H1 (cell line): ENCODE results near the gene SBF2. TPM values are rescaled to one million over a fixed set of nuclear protein-coding genes. Genes with fewer than 3 reads are reported as not detected.

Experiments used
- CTCF ChIA-PET: fragments of 300-600 bp; sonication (Branson Sonifier 250); formaldehyde crosslinking; loops from one replicate; lab custom pipeline; 2021; ENCODE audit not compliant: partially characterized antibody; lab: Charles Lee
- POLR2A ChIA-PET: fragments of 300-600 bp; sonication (Branson Sonifier 250); formaldehyde crosslinking; loops from one replicate; lab custom pipeline; 2021; ENCODE audit warnings: inconsistent platforms; ENCODE audit not compliant: partially characterized antibody; lab: Charles Lee
- DNase-seq, 2 experiments: peaks; one replicate each; pipeline versions ENCODE4 v3.0.0 to v3.0.0-alpha.2; 2010 to 2022; ENCODE audit warnings: low spot score in 2 of 2, low read depth in 1 of 2, mixed read lengths in 1 of 2
- FAIRE-seq: peaks from 2 replicates; lab custom pipeline; 2011; peaks lifted over from hg19 to GRCh38; lab: Jason Lieb, UNC
- H2AFZ ChIP-seq: 2 replicates; pipeline ENCODE4 v1.8.1; 2012; ENCODE audit warnings: low read length, inconsistent platforms
- H2AK5ac ChIP-seq: 2 replicates; pipeline ENCODE4 v1.6.1; 2013; ENCODE audit warnings: low read depth, low read length
- H2BK120ac ChIP-seq: replicated peaks from 2 replicates; pipeline ENCODE3; 2013; ENCODE audit warnings: low read depth, low read length, inconsistent platforms
- H2BK12ac ChIP-seq: 2 replicates; pipeline ENCODE4 v1.6.1; 2013; ENCODE audit warnings: low read depth, low read length
- H2BK15ac ChIP-seq: 2 replicates; pipeline ENCODE4 v1.6.1; 2013; ENCODE audit warnings: low read length
- H2BK20ac ChIP-seq: 2 replicates; pipeline ENCODE4 v1.6.1; 2013; ENCODE audit warnings: low read length
- H2BK5ac ChIP-seq: 2 replicates; pipeline ENCODE4 v1.6.1; 2013; ENCODE audit warnings: low read depth, low read length
- H3K14ac ChIP-seq: 2 replicates; pipeline ENCODE4 v1.6.1; 2013; ENCODE audit warnings: inconsistent platforms; ENCODE audit not compliant: insufficient read length
- H3K18ac ChIP-seq: 2 replicates; pipeline ENCODE4 v1.6.1; 2013; ENCODE audit warnings: low read length; ENCODE audit errors: extremely low read depth
- H3K23ac ChIP-seq: 2 replicates; pipeline ENCODE4 v1.6.1; 2013; ENCODE audit warnings: inconsistent platforms; ENCODE audit not compliant: insufficient read length
- H3K23me2 ChIP-seq: 2 replicates; pipeline ENCODE4 v1.6.1; 2013; ENCODE audit warnings: low read depth, low read length
- H3K27ac ChIP-seq: 2 replicates; pipeline ENCODE4 v1.6.1; 2011; ENCODE audit warnings: low read depth, low read length, inconsistent platforms
- H3K27me3 ChIP-seq, 4 experiments: replicated peaks in 1 of 4; 1 replicate in 1 of 4; 2 replicates in 3 of 4; pipeline versions ENCODE4 v1.6.1 to v1.8.1; 2011 to 2013; ENCODE audit warnings: low read length in 3 of 4, mild to moderate bottlenecking in 3 of 4, inconsistent platforms in 2 of 4, mixed read lengths in 2 of 4, moderate library complexity in 1 of 4; ENCODE audit not compliant: control insufficient read depth in 3 of 4, insufficient read depth in 3 of 4; ENCODE audit errors: extremely low read depth in 1 of 4
- H3K36me3 ChIP-seq, 4 experiments: 2 replicates each; pipeline versions ENCODE4 v1.6.1 to v1.8.1; 2011 to 2013; ENCODE audit warnings: mild to moderate bottlenecking in 4 of 4, low read length in 3 of 4, moderate library complexity in 2 of 4, control low read depth in 1 of 4, inconsistent platforms in 1 of 4; ENCODE audit not compliant: insufficient read depth in 4 of 4, control insufficient read depth in 2 of 4
- H3K4ac ChIP-seq: replicated peaks from 2 replicates; pipeline ENCODE3; 2013; ENCODE audit warnings: low read length, low read depth, mixed read lengths, inconsistent platforms; ENCODE audit not compliant: insufficient read length
- H3K4me1 ChIP-seq, 4 experiments: replicated peaks in 1 of 4; 1 replicate in 1 of 4; 2 replicates in 3 of 4; pipeline versions ENCODE4 v1.6.1 to v1.8.1; 2011 to 2013; ENCODE audit warnings: low read length in 3 of 4, inconsistent platforms in 2 of 4, mixed read lengths in 1 of 4; ENCODE audit not compliant: insufficient read depth in 4 of 4, control insufficient read depth in 3 of 4
- H3K4me2 ChIP-seq, 2 experiments: 2 replicates each; pipeline versions ENCODE4 v1.6.1 to v1.8.1; 2011 to 2013; ENCODE audit warnings: low read depth in 2 of 2, low read length in 2 of 2, control low read depth in 1 of 2, inconsistent platforms in 1 of 2, mild to moderate bottlenecking in 1 of 2; ENCODE audit not compliant: insufficient read depth in 1 of 2
- H3K4me3 ChIP-seq, 4 experiments: fragments of 200-600, 300-600 bp in 1 of 4; sonication (generic), shearing (Covaris generic), sonication (Bioruptor Twin) in 1 of 4; 2 replicates each; pipeline versions ENCODE4 v1.5.1 to v1.8.1; 2011 to 2016; ENCODE audit warnings: low read length in 4 of 4, low read depth in 3 of 4, control low read depth in 2 of 4, inconsistent platforms in 2 of 4, mild to moderate bottlenecking in 2 of 4, mixed read lengths in 1 of 4, moderate library complexity in 1 of 4; ENCODE audit not compliant: insufficient read depth in 2 of 4; ENCODE audit errors: extremely low read depth in 1 of 4
- H3K56ac ChIP-seq: replicated peaks from 2 replicates; pipeline ENCODE3; 2013; ENCODE audit warnings: low read depth, mild to moderate bottlenecking, mixed read lengths, low read length, inconsistent platforms; ENCODE audit not compliant: insufficient read length
- H3K79me1 ChIP-seq: 2 replicates; pipeline ENCODE4 v1.6.1; 2013; ENCODE audit warnings: low read depth, low read length, control low read depth
- H3K79me2 ChIP-seq, 2 experiments: 2 replicates each; pipeline versions ENCODE4 v1.6.1 to v1.8.1; 2012 to 2013; ENCODE audit warnings: low read length in 2 of 2, mild to moderate bottlenecking in 2 of 2, inconsistent platforms in 1 of 2; ENCODE audit not compliant: insufficient read depth in 2 of 2, control insufficient read depth in 1 of 2
- H3K9ac ChIP-seq, 4 experiments: replicated peaks in 1 of 4; 1 replicate in 1 of 4; 2 replicates in 3 of 4; pipeline versions ENCODE4 v1.6.1 to v1.8.1; 2011 to 2013; ENCODE audit warnings: low read depth in 3 of 4, low read length in 3 of 4, control low read depth in 2 of 4, mild to moderate bottlenecking in 2 of 4, moderate library complexity in 2 of 4, inconsistent platforms in 1 of 4; ENCODE audit errors: extremely low read depth in 1 of 4
- H3K9me3 ChIP-seq, 2 experiments: 2 replicates each; pipeline versions ENCODE4 v1.6.1 to v1.8.1; 2012 to 2013; ENCODE audit warnings: mild to moderate bottlenecking in 2 of 2, moderate library complexity in 2 of 2, control low read depth in 1 of 2, inconsistent platforms in 1 of 2, low read depth in 1 of 2, low read length in 1 of 2, mixed read lengths in 1 of 2; ENCODE audit not compliant: insufficient read depth in 2 of 2
- H4K20me1 ChIP-seq, 2 experiments: replicated peaks in 1 of 2; 2 replicates each; pipeline versions ENCODE3 to v1.8.1; 2011 to 2013; ENCODE audit warnings: inconsistent platforms in 2 of 2, low read length in 2 of 2, mild to moderate bottlenecking in 1 of 2; ENCODE audit not compliant: insufficient read depth in 2 of 2, control insufficient read depth in 1 of 2
- H4K5ac ChIP-seq: 2 replicates; pipeline ENCODE4 v1.6.1; 2013; ENCODE audit warnings: low read length, low read depth, mixed read lengths, inconsistent platforms; ENCODE audit not compliant: insufficient read length
- H4K8ac ChIP-seq: 2 replicates; pipeline ENCODE4 v1.8.0; 2013; ENCODE audit warnings: mild to moderate bottlenecking, moderate library complexity, low read length, inconsistent platforms; ENCODE audit not compliant: insufficient read depth; ENCODE audit errors: extremely low read depth
- H4K91ac ChIP-seq: replicated peaks from 2 replicates; pipeline ENCODE3; 2013; ENCODE audit warnings: low read length, mixed read lengths, inconsistent platforms; ENCODE audit not compliant: insufficient read length
- CBX5 ChIP-seq: fragments of 300-800, 300-1000 bp; sonication (generic); IDR thresholded peaks from 2 replicates; pipeline ENCODE4 v1.7.1; 2016; ENCODE audit warnings: antibody characterized with exemption, low read length, low read depth
- CREB1 ChIP-seq: IDR thresholded peaks from 2 replicates; pipeline ENCODE4 v1.6.1; 2012; ENCODE audit warnings: inconsistent platforms
- EGR1 ChIP-seq: IDR thresholded peaks from 2 replicates; pipeline ENCODE4 v1.6.1; 2011; ENCODE audit warnings: low read depth, low read length, borderline replicate concordance
- EZH2 ChIP-seq: fragments of 200-600 bp; sonication (generic); IDR thresholded peaks from 2 replicates; pipeline ENCODE4 v1.7.1; 2012; ENCODE audit warnings: low read depth, mild to moderate bottlenecking, moderate library complexity, low read length, inconsistent platforms; ENCODE audit not compliant: severe bottlenecking
- GABPA ChIP-seq: IDR thresholded peaks from 2 replicates; pipeline ENCODE4 v1.6.1; 2011; ENCODE audit warnings: mild to moderate bottlenecking, low read length, moderate library complexity, borderline replicate concordance; ENCODE audit not compliant: insufficient read depth
- HDAC6 ChIP-seq: IDR thresholded peaks from one replicate; pipeline ENCODE4 v1.7.1; 2012; ENCODE audit warnings: low read depth, mild to moderate bottlenecking, inconsistent platforms, low read length, moderate library complexity
- KDM5A ChIP-seq: fragments of 200-600 bp; IDR thresholded peaks from 2 replicates; pipeline ENCODE4 v1.7.1; 2012; ENCODE audit warnings: mild to moderate bottlenecking, low read length, inconsistent platforms, mixed read lengths
- NANOG ChIP-seq: IDR thresholded peaks from 2 replicates; pipeline ENCODE4 v1.6.1; 2011; ENCODE audit warnings: low read length, low read depth, mild to moderate bottlenecking, inconsistent platforms; ENCODE audit not compliant: insufficient read depth, poor library complexity, severe bottlenecking
- POLR2AphosphoS5 ChIP-seq: IDR thresholded peaks from 2 replicates; pipeline ENCODE4 v1.6.1; 2011; ENCODE audit warnings: low read depth, low read length
- RAD21 ChIP-seq, 2 experiments: IDR thresholded peaks in 1 of 2; conservative IDR thresholded peaks in 1 of 2; 2 replicates each; pipeline ENCODE4 v1.6.1; 2011; ENCODE audit warnings: low read depth in 2 of 2, low read length in 2 of 2, improper control_type of control experiment in 1 of 2, inconsistent platforms in 1 of 2, mild to moderate bottlenecking in 1 of 2, moderate library complexity in 1 of 2
- RNF2 ChIP-seq: fragments of 200-900, 300-1000 bp; sonication (generic); IDR thresholded peaks from 2 replicates; pipeline ENCODE4 v1.7.1; 2016; ENCODE audit warnings: borderline replicate concordance, low read depth, mild to moderate bottlenecking, antibody characterized with exemption, low read length; ENCODE audit not compliant: poor library complexity, severe bottlenecking; ENCODE audit errors: missing control alignments
- SIRT6 ChIP-seq: IDR thresholded peaks from one replicate; pipeline ENCODE4 v1.7.1; 2012; ENCODE audit warnings: low read length, inconsistent platforms
- TAF7 ChIP-seq: optimal IDR thresholded peaks from 2 replicates; pipeline ENCODE3; 2011; ENCODE audit warnings: low read depth, mild to moderate bottlenecking, inconsistent platforms, low read length, moderate library complexity, borderline replicate concordance
- TEAD4 ChIP-seq: IDR thresholded peaks from 2 replicates; pipeline ENCODE4 v1.6.1; 2012; ENCODE audit warnings: low read depth, low read length, inconsistent platforms, mixed read lengths
- polyA plus RNA-seq, 7 experiments: library from polyadenylated mRNA; depleted of rRNA in 3 of 7; stranded (reverse) in 5 of 7; unstranded in 2 of 7; fragments of >200 nt in 5 of 7; fragments of 200-250 nt in 2 of 7; gene quantifications; 1 replicate in 5 of 7; 2 replicates in 1 of 7; 4 replicates in 1 of 7; pipeline versions ENCODE4 v1.2.1 to v1.2.3, GENCODE V29; 2011 to 2013; ENCODE audit warnings: missing spikeins in 2 of 7, mixed read lengths in 2 of 7
- total RNA-seq: library from RNA; stranded (reverse); fragmentation: NEBNext Ultra II Directional; extraction: Animal tissue kit (Norgen Biotek cat#: 25700); gene quantifications from 2 replicates; pipeline ENCODE4 v1.2.1, GENCODE V29; 2021

The SBF2 gene
- total and polyA plus RNA-seq, 2 of the 8 experiments (the other 6 are each of a cell fraction or from before 2014, with no cell fraction given) = 36.7 to 50.5 TPM

GRCh38 chr11:10048350-10048749 lies 245.7 kb downstream of the SBF2 start:
- no peak overlapping the region for H4K5ac ChIP-seq
- ChIA-PET CTCF (interaction anchor here (1.3 kb wide), 1 partner anchor 29 kb away, joined by 3 read pairs; no protein-coding TSS in a partner anchor), POLR2A (no interaction called here)
- H2AK5ac ChIP-seq = no peak overlapping the region
- 0 out of 4 replicates have a peak, but pooled peaks cover 0 to 4% of the 10 kb centered on the region in 2 experiments for H3K79me2 ChIP-seq
- H3K23ac ChIP-seq = no peak overlapping the region
- H3K9ac ChIP-seq = no peak overlapping the region
- H3K4me1 ChIP-seq = peaks cover 0 to 7% (median 3%) of the 10 kb centered on the region in 4 experiments; a peak in 3 of 7 replicates
- H3K36me3 ChIP-seq = no peaks in the 10 kb centered on the region
- H3K14ac ChIP-seq = no peak overlapping the region
- H2BK20ac ChIP-seq = no peak overlapping the region
- H3K4me3 ChIP-seq = no peak overlapping the region
- no peak overlapping the region for H3K56ac ChIP-seq
- no peaks in the 10 kb centered on the region for H4K20me1 ChIP-seq
- no peak overlapping the region for H2BK15ac ChIP-seq
- no peak overlapping the region for H3K4me2 ChIP-seq
- FAIRE-seq = no peak
- peaks cover 0 to 1% (median 0%) of the 10 kb centered on the region in 4 experiments; a peak in 1 of 7 replicates for H3K27me3 ChIP-seq
- H4K91ac ChIP-seq = no peak overlapping the region
- H3K18ac ChIP-seq = no peak overlapping the region
- H3K9me3 ChIP-seq = no peaks in the 10 kb centered on the region
- H2BK5ac ChIP-seq = no peak overlapping the region
- no peak overlapping the region for H3K27ac ChIP-seq
- no peak overlapping the region for H2BK120ac ChIP-seq
- no peak overlapping the region for H4K8ac ChIP-seq
- no peaks in the 10 kb centered on the region for H3K79me1 ChIP-seq
- H3K23me2 ChIP-seq = no peaks in the 10 kb centered on the region
- H3K4ac ChIP-seq = no peak overlapping the region
- no peak overlapping the region for H2AFZ ChIP-seq
- DNase-seq = no peak
- H2BK12ac ChIP-seq = no peak overlapping the region
- no peak for TF ChIP-seq RNF2
- TF ChIP-seq GABPA = no peak
- TF ChIP-seq TEAD4 = no peak
- TF ChIP-seq HDAC6 = no peak
- TF ChIP-seq RAD21 (IDR thresholded peaks at IDR 0.05 in 1 of 2, conservative IDR thresholded peaks at IDR 0.05 in 1 of 2; ENCODE audit: low read depth in 2 of 2, low read length in 2 of 2) = no peak
- TF ChIP-seq CREB1 = no peak
- TF ChIP-seq CBX5 = no peak
- TF ChIP-seq EZH2 = no peak
- TF ChIP-seq SIRT6 = no peak
- TF ChIP-seq EGR1 = no peak
- TF ChIP-seq NANOG = no peak
- no peak for TF ChIP-seq POLR2AphosphoS5
- TF ChIP-seq TAF7 = no peak
- no peak for TF ChIP-seq KDM5A
